Dendritic cell treated with granulocyte-macrophage colony-stimulating factor and Interleukin-4, amounts not matched to agents 40 ng/mL and 50 ng/mL, for 4 days (primary cell): ENCODE measurements around the gene RNASE9.
"Not testable (repeated sequence)": the region's sequence is repeated elsewhere in the genome, so short reads cannot be mapped to it uniquely, and the experiment has no call there.

ENCODE experiments used
- H3K27ac Mint-ChIP-seq: one replicate; pipeline ENCODE4 v1.8.0; 2022; ENCODE audit warnings: mild to moderate bottlenecking, mixed read lengths
- H3K27me3 Mint-ChIP-seq: one replicate; pipeline ENCODE4 v1.8.0; 2022; ENCODE audit warnings: mild to moderate bottlenecking, mixed read lengths
- H3K36me3 Mint-ChIP-seq: one replicate; pipeline ENCODE4 v1.8.0; 2022; ENCODE audit warnings: low read depth, mixed read lengths
- H3K4me1 Mint-ChIP-seq: one replicate; pipeline ENCODE4 v1.8.0; 2022; ENCODE audit warnings: low read depth, mixed read lengths
- H3K4me3 Mint-ChIP-seq: one replicate; pipeline ENCODE4 v1.8.0; 2022; ENCODE audit warnings: mild to moderate bottlenecking, moderate library complexity, mixed read lengths
- H3K9me3 Mint-ChIP-seq: one replicate; pipeline ENCODE4 v1.8.0; 2022; ENCODE audit warnings: mixed read lengths
- intact Hi-C: fragments of 100-400 bp; cut with micrococcal nuclease; formaldehyde crosslinking; loops from one replicate; pipeline ENCODE4 v1.15.0; 2022

RNASE9 gene

GRCh38 chr14:20522332-20522731, 38.5 kb downstream of the RNASE9 start:
- Mint-ChIP-seq H3K36me3 (no peaks in the 10 kb centered on the region), H3K4me3 (no peak overlapping the region), H3K27me3 (no peaks in the 10 kb centered on the region), H3K9me3 (no peaks in the 10 kb centered on the region), H3K27ac (no peak overlapping the region), H3K4me1 (peaks cover 9% of the 10 kb centered on the region)
- intact Hi-C loops = loop anchor here (10.0 kb wide), 1 partner anchor 48 kb away; no protein-coding TSS in a partner anchor

GRCh38 chr14:20516921-20517320, 43.9 kb downstream of the RNASE9 start:
- Mint-ChIP-seq H3K4me1 (peaks cover 9% of the 10 kb centered on the region), H3K9me3 (no peaks in the 10 kb centered on the region), H3K4me3 (no peak overlapping the region), H3K27me3 (peaks cover 4% of the 10 kb centered on the region), H3K36me3 (no peaks in the 10 kb centered on the region), H3K27ac (no peak overlapping the region)
- intact Hi-C loops = no loop called here

GRCh38 chr14:20515846-20516245, 45.0 kb downstream of the RNASE9 start:
- peaks cover 19% of the 10 kb centered on the region for H3K4me1 Mint-ChIP-seq
- no peaks in the 10 kb centered on the region for H3K9me3 Mint-ChIP-seq
- intact Hi-C loops = no loop called here
- H3K27me3 Mint-ChIP-seq = peaks cover 4% of the 10 kb centered on the region
- no peak overlapping the region for H3K27ac Mint-ChIP-seq
- H3K4me3 Mint-ChIP-seq = no peak overlapping the region
- H3K36me3 Mint-ChIP-seq = no peaks in the 10 kb centered on the region

- intact Hi-C loops = no loop called here
- Mint-ChIP-seq H3K9me3 (no peaks in the 10 kb centered on the region), H3K27ac (no peak overlapping the region), H3K4me3 (no peak overlapping the region), H3K4me1 (peaks cover 25% of the 10 kb centered on the region), H3K27me3 (peaks cover 4% of the 10 kb centered on the region), H3K36me3 (no peaks in the 10 kb centered on the region)
These were observed 48.5 kb downstream of the RNASE9 start for GRCh38 chr14:20512177-20512905.

GRCh38 chr14:20508367-20508766, 52.5 kb downstream of the RNASE9 start:
- Mint-ChIP-seq H3K4me3 (no peak overlapping the region), H3K4me1 (peaks cover 39% of the 10 kb centered on the region), H3K9me3 (no peaks in the 10 kb centered on the region), H3K27me3 (peaks cover 4% of the 10 kb centered on the region), H3K36me3 (no peaks in the 10 kb centered on the region), H3K27ac (no peak overlapping the region)
- intact Hi-C loops = no loop called here

GRCh38 chr14:20507537-20507936, 53.3 kb downstream of the RNASE9 start:
- H3K9me3 Mint-ChIP-seq, H3K27me3 Mint-ChIP-seq, H3K27ac Mint-ChIP-seq, H3K4me3 Mint-ChIP-seq, intact Hi-C loops, H3K36me3 Mint-ChIP-seq: not testable (repeated sequence)
- H3K4me1 Mint-ChIP-seq = peaks cover 38% of the 10 kb centered on the region

GRCh38 chr14:20506752-20507151, 54.1 kb downstream of the RNASE9 start:
- H3K9me3 Mint-ChIP-seq, H3K4me3 Mint-ChIP-seq, H3K27me3 Mint-ChIP-seq, H3K27ac Mint-ChIP-seq, H3K36me3 Mint-ChIP-seq, intact Hi-C loops: not testable (repeated sequence)
- H3K4me1 Mint-ChIP-seq = peaks cover 35% of the 10 kb centered on the region

- H3K27me3 Mint-ChIP-seq, intact Hi-C loops, H3K9me3 Mint-ChIP-seq, H3K4me3 Mint-ChIP-seq, H3K27ac Mint-ChIP-seq, H3K36me3 Mint-ChIP-seq: not testable (repeated sequence)
- peaks cover 33% of the 10 kb centered on the region for H3K4me1 Mint-ChIP-seq
These were observed 54.6 kb downstream of the RNASE9 start for GRCh38 chr14:20506276-20506675.
